K562 (cell line): ENCODE measurements around the gene SRPK2. TPM values are rescaled to one million over a fixed set of nuclear protein-coding genes. Genes with fewer than 3 reads are reported as not detected.

Experiments used
- BMI1 ChIP-seq: fragments of 150-350 bp; IDR thresholded peaks from 2 replicates; pipeline ENCODE4 v1.6.1; 2014; ENCODE audit warnings: low read length
- CREB1 ChIP-seq, 2 experiments: sonication (generic) in 1 of 2; formaldehyde crosslinking in 1 of 2; IDR thresholded peaks; 2 replicates each; pipeline versions ENCODE4 v1.6.1 to v1.8.0; 2012 to 2022; ENCODE audit warnings: inconsistent platforms in 1 of 2, mild to moderate bottlenecking in 1 of 2, missing genetic modification reagents in 1 of 2, moderate library complexity in 1 of 2
- CREBBP ChIP-seq: IDR thresholded peaks from one replicate; pipeline ENCODE4 v1.6.1; 2012; ENCODE audit warnings: low read depth, mild to moderate bottlenecking, control low read depth, inconsistent platforms, low read length
- HEY1 ChIP-seq: fragments of 250-450 bp; sonication (Bioruptor Pico); IDR thresholded peaks from 2 replicates; pipeline ENCODE4 v1.5.0; 2020; ENCODE audit warnings: mild to moderate bottlenecking, moderate library complexity, borderline replicate concordance
- KDM5B ChIP-seq: fragments of 200-600 bp; sonication (generic); IDR thresholded peaks from 2 replicates; pipeline ENCODE4 v1.6.1; 2012; ENCODE audit warnings: low read depth, mild to moderate bottlenecking, moderate library complexity, low read length, control low read depth, inconsistent platforms; ENCODE audit not compliant: insufficient replicate concordance
- MAFK ChIP-seq: IDR thresholded peaks from 2 replicates; pipeline ENCODE4 v1.6.1; 2011; ENCODE audit warnings: low read length, improper control_type of control experiment
- MEF2A ChIP-seq: IDR thresholded peaks from 2 replicates; pipeline ENCODE4 v1.6.1; 2011; ENCODE audit warnings: low read depth, mild to moderate bottlenecking, low read length, moderate library complexity; ENCODE audit not compliant: control insufficient read depth
- ZNF445 ChIP-seq: fragments of 250-450 bp; sonication (Bioruptor Pico); IDR thresholded peaks from 2 replicates; pipeline ENCODE4 v1.4.0; 2020; ENCODE audit warnings: low read depth, mild to moderate bottlenecking, moderate library complexity
- ZNF766 ChIP-seq: fragments of 200-800 bp; sonication (Bioruptor generic); conservative IDR thresholded peaks from 2 replicates; pipeline ENCODE4 v1.6.1; 2016; ENCODE audit warnings: missing genetic modification characterization, missing compliant biosample characterization
- polyA plus RNA-seq, 8 experiments: library from polyadenylated mRNA; depleted of rRNA in 4 of 8; stranded (reverse) in 5 of 8; unstranded in 3 of 8; fragments of >200 nt; fragmentation: Nextera tagmentation in 2 of 8; fragmentation: Illumina TruSeq in 1 of 8; extraction: Ambion mirVana in 2 of 8; extraction: Trizol in 1 of 8; gene quantifications; 2 replicates each; pipeline versions ENCODE4 v1.2.1 to v1.2.3, GENCODE V29; 2011 to 2014; ENCODE audit warnings: inconsistent platforms in 1 of 8, missing spikeins in 1 of 8
- total RNA-seq, 7 experiments: library from RNA; depleted of rRNA in 6 of 7; stranded (reverse); fragments of >200 nt in 6 of 7; fragmentation: Illumina TruSeq in 2 of 7; extraction: Trizol in 2 of 7; gene quantifications; 2 replicates each; pipeline versions ENCODE4 v1.2.1 to v1.2.3, GENCODE V29; 2011 to 2021; ENCODE audit warnings: low replicate concordance in 1 of 7
- TF ChIP-seq, protein P1 (sequence below), 2 experiments: fragments of 150-350 bp in 1 of 2; IDR thresholded peaks; 2 replicates each; pipeline ENCODE4 v1.6.1; 2012 to 2016; ENCODE audit warnings: low read depth in 2 of 2, low read length in 2 of 2, mild to moderate bottlenecking in 1 of 2, moderate library complexity in 1 of 2
- TF ChIP-seq, protein P2 (sequence below), 2 experiments: fragments of 450-650 bp; formaldehyde crosslinking in 1 of 2; IDR thresholded peaks; 2 replicates each; pipeline versions ENCODE4 v1.4.0 to v1.6.1; 2014 to 2020; ENCODE audit warnings: mild to moderate bottlenecking in 2 of 2, borderline replicate concordance in 1 of 2, low read depth in 1 of 2
- TF ChIP-seq, protein P3 (sequence below): sonication (generic); formaldehyde crosslinking; IDR thresholded peaks from 2 replicates; pipeline ENCODE4 v1.8.0; 2022; ENCODE audit warnings: missing genetic modification reagents, mild to moderate bottlenecking, borderline replicate concordance

SRPK2 gene
- total and polyA plus RNA-seq, 9 of the 15 experiments (the other 6 are each of a cell fraction or from before 2014, with no cell fraction given): 21.5 to 44.7 (median 33.3) TPM

DNA sequence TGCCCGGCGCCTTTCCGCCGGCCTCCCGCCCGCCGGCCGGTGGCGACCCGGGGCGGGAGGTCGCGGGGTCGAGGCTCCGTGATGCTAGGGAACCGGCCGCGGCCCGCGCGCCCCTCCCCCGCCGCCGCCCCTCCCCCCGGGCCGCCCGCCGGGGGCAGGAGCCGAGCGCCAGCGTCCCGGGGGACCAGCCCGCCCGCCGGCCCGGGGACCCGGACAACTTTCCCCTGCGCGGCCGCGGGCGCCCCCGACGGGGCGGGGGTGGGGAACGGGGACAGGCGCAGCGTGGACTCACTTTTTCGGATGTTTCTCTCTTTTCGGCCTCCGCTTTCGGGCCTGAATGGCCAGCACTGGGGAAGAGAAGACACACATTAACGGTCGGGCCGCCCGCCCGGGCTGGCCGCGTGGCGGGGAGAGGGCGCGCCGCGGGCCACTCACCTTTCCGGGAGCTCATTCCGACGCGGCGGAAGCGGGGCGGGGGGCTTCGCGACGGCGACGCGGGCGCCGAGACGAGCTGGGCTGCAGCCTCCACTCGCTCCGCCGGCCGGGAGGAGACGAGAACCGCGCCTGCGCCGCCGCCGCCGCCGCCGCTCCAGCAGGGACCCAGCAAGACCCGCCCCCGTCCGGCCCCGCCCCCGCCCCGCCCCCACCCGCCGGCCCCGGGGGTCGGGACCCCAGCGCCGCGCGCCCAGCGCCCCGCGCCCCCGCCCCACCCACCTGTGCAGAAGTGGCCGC, at the start of gene SRPK2 (continued):
- TF ChIP-seq, protein P1, sequence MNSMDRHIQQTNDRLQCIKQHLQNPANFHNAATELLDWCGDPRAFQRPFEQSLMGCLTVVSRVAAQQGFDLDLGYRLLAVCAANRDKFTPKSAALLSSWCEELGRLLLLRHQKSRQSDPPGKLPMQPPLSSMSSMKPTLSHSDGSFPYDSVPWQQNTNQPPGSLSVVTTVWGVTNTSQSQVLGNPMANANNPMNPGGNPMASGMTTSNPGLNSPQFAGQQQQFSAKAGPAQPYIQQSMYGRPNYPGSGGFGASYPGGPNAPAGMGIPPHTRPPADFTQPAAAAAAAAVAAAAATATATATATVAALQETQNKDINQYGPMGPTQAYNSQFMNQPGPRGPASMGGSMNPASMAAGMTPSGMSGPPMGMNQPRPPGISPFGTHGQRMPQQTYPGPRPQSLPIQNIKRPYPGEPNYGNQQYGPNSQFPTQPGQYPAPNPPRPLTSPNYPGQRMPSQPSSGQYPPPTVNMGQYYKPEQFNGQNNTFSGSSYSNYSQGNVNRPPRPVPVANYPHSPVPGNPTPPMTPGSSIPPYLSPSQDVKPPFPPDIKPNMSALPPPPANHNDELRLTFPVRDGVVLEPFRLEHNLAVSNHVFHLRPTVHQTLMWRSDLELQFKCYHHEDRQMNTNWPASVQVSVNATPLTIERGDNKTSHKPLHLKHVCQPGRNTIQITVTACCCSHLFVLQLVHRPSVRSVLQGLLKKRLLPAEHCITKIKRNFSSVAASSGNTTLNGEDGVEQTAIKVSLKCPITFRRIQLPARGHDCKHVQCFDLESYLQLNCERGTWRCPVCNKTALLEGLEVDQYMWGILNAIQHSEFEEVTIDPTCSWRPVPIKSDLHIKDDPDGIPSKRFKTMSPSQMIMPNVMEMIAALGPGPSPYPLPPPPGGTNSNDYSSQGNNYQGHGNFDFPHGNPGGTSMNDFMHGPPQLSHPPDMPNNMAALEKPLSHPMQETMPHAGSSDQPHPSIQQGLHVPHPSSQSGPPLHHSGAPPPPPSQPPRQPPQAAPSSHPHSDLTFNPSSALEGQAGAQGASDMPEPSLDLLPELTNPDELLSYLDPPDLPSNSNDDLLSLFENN (IDR thresholded peaks at IDR 0.05; ENCODE audit: low read depth in 2 of 2, low read length in 2 of 2): no peak
- TF ChIP-seq CREBBP (no peak), ZNF445 (CRISPR knock-in tag) (no peak), MAFK (no peak), HEY1 (CRISPR knock-in tag) (no peak), CREB1 (IDR thresholded peaks at IDR 0.05) (no peak), CREB1 (CRISPR knock-in tag; IDR thresholded peaks at IDR 0.05) (0 out of 2 replicates have a peak, but pooled peaks have one; percentile 11), ZNF766 (CRISPR knock-in tag) (no peak), KDM5B (peak; percentile 77), BMI1 (no peak), MEF2A (no peak)
- TF ChIP-seq, protein P2, sequence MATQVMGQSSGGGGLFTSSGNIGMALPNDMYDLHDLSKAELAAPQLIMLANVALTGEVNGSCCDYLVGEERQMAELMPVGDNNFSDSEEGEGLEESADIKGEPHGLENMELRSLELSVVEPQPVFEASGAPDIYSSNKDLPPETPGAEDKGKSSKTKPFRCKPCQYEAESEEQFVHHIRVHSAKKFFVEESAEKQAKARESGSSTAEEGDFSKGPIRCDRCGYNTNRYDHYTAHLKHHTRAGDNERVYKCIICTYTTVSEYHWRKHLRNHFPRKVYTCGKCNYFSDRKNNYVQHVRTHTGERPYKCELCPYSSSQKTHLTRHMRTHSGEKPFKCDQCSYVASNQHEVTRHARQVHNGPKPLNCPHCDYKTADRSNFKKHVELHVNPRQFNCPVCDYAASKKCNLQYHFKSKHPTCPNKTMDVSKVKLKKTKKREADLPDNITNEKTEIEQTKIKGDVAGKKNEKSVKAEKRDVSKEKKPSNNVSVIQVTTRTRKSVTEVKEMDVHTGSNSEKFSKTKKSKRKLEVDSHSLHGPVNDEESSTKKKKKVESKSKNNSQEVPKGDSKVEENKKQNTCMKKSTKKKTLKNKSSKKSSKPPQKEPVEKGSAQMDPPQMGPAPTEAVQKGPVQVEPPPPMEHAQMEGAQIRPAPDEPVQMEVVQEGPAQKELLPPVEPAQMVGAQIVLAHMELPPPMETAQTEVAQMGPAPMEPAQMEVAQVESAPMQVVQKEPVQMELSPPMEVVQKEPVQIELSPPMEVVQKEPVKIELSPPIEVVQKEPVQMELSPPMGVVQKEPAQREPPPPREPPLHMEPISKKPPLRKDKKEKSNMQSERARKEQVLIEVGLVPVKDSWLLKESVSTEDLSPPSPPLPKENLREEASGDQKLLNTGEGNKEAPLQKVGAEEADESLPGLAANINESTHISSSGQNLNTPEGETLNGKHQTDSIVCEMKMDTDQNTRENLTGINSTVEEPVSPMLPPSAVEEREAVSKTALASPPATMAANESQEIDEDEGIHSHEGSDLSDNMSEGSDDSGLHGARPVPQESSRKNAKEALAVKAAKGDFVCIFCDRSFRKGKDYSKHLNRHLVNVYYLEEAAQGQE (IDR thresholded peaks at IDR 0.05; ENCODE audit: borderline replicate concordance): no peak
- TF ChIP-seq, protein P2 (CRISPR knock-in tag; IDR thresholded peaks at IDR 0.05; ENCODE audit: low read depth): no peak
- TF ChIP-seq, protein P3, sequence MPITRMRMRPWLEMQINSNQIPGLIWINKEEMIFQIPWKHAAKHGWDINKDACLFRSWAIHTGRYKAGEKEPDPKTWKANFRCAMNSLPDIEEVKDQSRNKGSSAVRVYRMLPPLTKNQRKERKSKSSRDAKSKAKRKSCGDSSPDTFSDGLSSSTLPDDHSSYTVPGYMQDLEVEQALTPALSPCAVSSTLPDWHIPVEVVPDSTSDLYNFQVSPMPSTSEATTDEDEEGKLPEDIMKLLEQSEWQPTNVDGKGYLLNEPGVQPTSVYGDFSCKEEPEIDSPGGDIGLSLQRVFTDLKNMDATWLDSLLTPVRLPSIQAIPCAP (CRISPR knock-in tag): no peak
